Liver (tissue), 9 donors: Measurements from ENCODE around the gene ATP6V1C2. TPM values are rescaled to one million over a fixed set of nuclear protein-coding genes. Genes with fewer than 3 reads are reported as not detected.

ENCODE experiments used
- DNase-seq: peaks from one replicate; pipeline ENCODE4 v3.0.0-alpha.2; 2017; ENCODE audit warnings: low spot score
- H3K27ac ChIP-seq, 2 donors: one replicate each; pipeline ENCODE4 v1.7.0; 2013; ENCODE audit warnings: inconsistent platforms in 2 of 2, low read length in 2 of 2, control low read depth in 1 of 2, low read depth in 1 of 2, mild to moderate bottlenecking in 1 of 2
- H3K27me3 ChIP-seq, 4 donors: one replicate each; pipeline versions ENCODE4 v1.6.1 to v1.7.0; 2013; ENCODE audit warnings: low read length in 3 of 4, inconsistent platforms in 1 of 4, mild to moderate bottlenecking in 1 of 4, moderate library complexity in 1 of 4; ENCODE audit not compliant: control insufficient read depth in 4 of 4, insufficient read depth in 4 of 4
- H3K36me3 ChIP-seq, 4 donors: one replicate each; pipeline versions ENCODE4 v1.6.1 to v1.7.0; 2013; ENCODE audit warnings: low read length in 3 of 4, mild to moderate bottlenecking in 3 of 4, low read depth in 1 of 4, moderate library complexity in 1 of 4; ENCODE audit not compliant: control insufficient read depth in 4 of 4, insufficient read depth in 3 of 4
- H3K4me1 ChIP-seq, 4 donors: one replicate each; pipeline versions ENCODE4 v1.6.1 to v1.7.0; 2013; ENCODE audit warnings: low read length in 3 of 4, mild to moderate bottlenecking in 3 of 4, moderate library complexity in 1 of 4; ENCODE audit not compliant: control insufficient read depth in 4 of 4, insufficient read depth in 4 of 4
- H3K4me3 ChIP-seq, 3 donors: one replicate each; pipeline versions ENCODE4 v1.6.1 to v1.7.0; 2013; ENCODE audit warnings: low read length in 3 of 3, control low read depth in 1 of 3, low read depth in 1 of 3, mild to moderate bottlenecking in 1 of 3
- H3K9ac ChIP-seq, 2 donors: one replicate each; pipeline ENCODE4 v1.7.0; 2013; ENCODE audit warnings: low read length in 2 of 2, mild to moderate bottlenecking in 2 of 2, moderate library complexity in 2 of 2, control low read depth in 1 of 2, low read depth in 1 of 2
- H3K9me3 ChIP-seq, 4 donors: one replicate each; pipeline versions ENCODE4 v1.6.1 to v1.7.0; 2013; ENCODE audit warnings: low read length in 3 of 4; ENCODE audit not compliant: control insufficient read depth in 4 of 4
- ATF3 ChIP-seq: IDR thresholded peaks from 2 replicates; pipeline ENCODE4 v1.6.1; 2016; ENCODE audit warnings: antibody characterized with exemption
- CTCF ChIP-seq: fragments of 150-350 bp; IDR thresholded peaks from 2 replicates; pipeline ENCODE4 v1.5.1; 2017; ENCODE audit warnings: improper control_type of control experiment, low read depth, low read length; ENCODE audit not compliant: missing input control
- EGR1 ChIP-seq, 2 donors: IDR thresholded peaks; 2 replicates each; pipeline ENCODE4 v1.6.1; 2016 to 2018; ENCODE audit warnings: antibody characterized with exemption in 2 of 2, low read depth in 2 of 2
- FOXA1 ChIP-seq: IDR thresholded peaks from 2 replicates; pipeline ENCODE4 v1.6.1; 2016; ENCODE audit warnings: antibody characterized with exemption
- FOXA2 ChIP-seq: IDR thresholded peaks from 2 replicates; pipeline ENCODE4 v1.6.1; 2016; ENCODE audit warnings: antibody characterized with exemption
- GABPA ChIP-seq, 2 donors: IDR thresholded peaks in 1 of 2; conservative IDR thresholded peaks in 1 of 2; 2 replicates each; pipeline ENCODE4 v1.6.1; 2016; ENCODE audit warnings: antibody characterized with exemption in 2 of 2, mild to moderate bottlenecking in 1 of 2, moderate library complexity in 1 of 2
- HNF4A ChIP-seq, 2 donors: conservative IDR thresholded peaks; 2 replicates each; pipeline ENCODE4 v1.6.1; 2016; ENCODE audit warnings: antibody characterized with exemption in 2 of 2, mild to moderate bottlenecking in 2 of 2
- HNF4G ChIP-seq: IDR thresholded peaks from 2 replicates; pipeline ENCODE4 v1.6.1; 2016; ENCODE audit warnings: antibody characterized with exemption
- JUND ChIP-seq, 2 donors: IDR thresholded peaks; 2 replicates each; pipeline ENCODE4 v1.6.1; 2016; ENCODE audit warnings: antibody characterized with exemption in 2 of 2
- NR2F2 ChIP-seq: IDR thresholded peaks from 2 replicates; pipeline ENCODE4 v1.6.1; 2016; ENCODE audit warnings: antibody characterized with exemption
- RAD21 ChIP-seq, 2 donors: IDR thresholded peaks; 2 replicates each; pipeline ENCODE4 v1.6.1; 2016; ENCODE audit warnings: antibody characterized with exemption in 2 of 2, mild to moderate bottlenecking in 2 of 2
- RXRA ChIP-seq, 2 donors: IDR thresholded peaks; 2 replicates each; pipeline ENCODE4 v1.6.1; 2017 to 2018; ENCODE audit warnings: antibody characterized with exemption in 2 of 2, mild to moderate bottlenecking in 1 of 2
- SP1 ChIP-seq: IDR thresholded peaks from 2 replicates; pipeline ENCODE4 v1.6.1; 2018; ENCODE audit warnings: antibody characterized with exemption, mild to moderate bottlenecking
- TAF1 ChIP-seq: conservative IDR thresholded peaks from 2 replicates; pipeline ENCODE4 v1.6.1; 2016; ENCODE audit warnings: antibody characterized with exemption, mild to moderate bottlenecking
- YY1 ChIP-seq: IDR thresholded peaks from 2 replicates; pipeline ENCODE4 v1.6.1; 2016; ENCODE audit warnings: antibody characterized with exemption, mild to moderate bottlenecking
- ZBTB33 ChIP-seq: IDR thresholded peaks from 2 replicates; pipeline ENCODE4 v1.6.1; 2016; ENCODE audit warnings: antibody characterized with exemption
- WGBS: extraction: QIAGEN DNeasy Blood & Tissue Kit; methylation state at CpG from one replicate; pipeline ENCODE4 v1.1.7; 2013; 5-methylcytosine and 5-hydroxymethylcytosine counted together
- polyA plus RNA-seq, 2 donors: library from polyadenylated mRNA; stranded (reverse) in 1 of 2; unstranded in 1 of 2; fragments of 200-250 nt in 1 of 2; fragments of >200 nt in 1 of 2; fragmentation: Nextera tagmentation in 1 of 2; extraction: Ambion mirVana in 1 of 2; gene quantifications; one replicate each; pipeline versions ENCODE4 v1.2.1 to v1.2.3, GENCODE V29; 2013 to 2015
- total RNA-seq, 2 donors: library from RNA; depleted of rRNA; stranded (reverse); fragments of >200 nt; gene quantifications; one replicate each; pipeline ENCODE4 v1.2.3, GENCODE V29; 2014
- TF ChIP-seq, protein P1 (sequence below): IDR thresholded peaks from 2 replicates; pipeline ENCODE4 v1.6.1; 2016; ENCODE audit warnings: antibody characterized with exemption
- donor health status: healthy.
- donor health status: healthy.
- donor health status: healthy.
- donor health status: healthy.
- donor health status: healthy.

ATP6V1C2 gene
- total and polyA plus RNA-seq, 4 donors: 0.08 to 0.66 (median 0.33) TPM

GRCh38 chr2:10806543-10806942, 85.1 kb downstream of the ATP6V1C2 start (continued):
- TF ChIP-seq ZBTB33 (no peak), RXRA (IDR thresholded peaks at IDR 0.05) (no peak), EGR1 (IDR thresholded peaks at IDR 0.05; ENCODE audit: low read depth in 2 of 2) (no peak), TAF1 (no peak), HNF4A (conservative IDR thresholded peaks at IDR 0.05) (no peak), RAD21 (IDR thresholded peaks at IDR 0.05) (no peak)

- H3K27me3 ChIP-seq: no peaks in the 10 kb centered on the region
- H3K27ac ChIP-seq: peak overlapping the region; percentile 19 to 26
- TF ChIP-seq FOXA2 (no peak), YY1 (no peak), ATF3 (no peak), EGR1 (IDR thresholded peaks at IDR 0.05; ENCODE audit: low read depth in 2 of 2) (no peak), TAF1 (no peak), GABPA (IDR thresholded peaks at IDR 0.05 in 1 of 2, conservative IDR thresholded peaks at IDR 0.05 in 1 of 2) (no peak), SP1 (no peak), HNF4G (no peak), HNF4A (conservative IDR thresholded peaks at IDR 0.05) (no peak), NR2F2 (no peak), JUND (IDR thresholded peaks at IDR 0.05) (no peak), RAD21 (IDR thresholded peaks at IDR 0.05) (no peak), RXRA (IDR thresholded peaks at IDR 0.05) (no peak), CTCF (no peak), ZBTB33 (no peak), FOXA1 (no peak)
- TF ChIP-seq, protein P1, sequence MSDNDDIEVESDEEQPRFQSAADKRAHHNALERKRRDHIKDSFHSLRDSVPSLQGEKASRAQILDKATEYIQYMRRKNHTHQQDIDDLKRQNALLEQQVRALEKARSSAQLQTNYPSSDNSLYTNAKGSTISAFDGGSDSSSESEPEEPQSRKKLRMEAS: no peak
- H3K9me3 ChIP-seq: no peaks in the 10 kb centered on the region
- peaks cover 11 to 42% (median 25%) of the 10 kb centered on the region in 4 donors for H3K4me1 ChIP-seq
- 52% methylated on average over 8 of the region's 8 CpGs for WGBS
- DNase-seq: no peak
- peak overlapping the region in 1 of 3 donors; percentile 99 for H3K4me3 ChIP-seq
- H3K36me3 ChIP-seq: peaks cover 0 to 2% (median under 1%) of the 10 kb centered on the region in 4 donors
- H3K9ac ChIP-seq: peak overlapping the region in 1 of 2 donors; percentile 25
Observed at GRCh38 chr2:10810202-10811161, 89.1 kb downstream of the ATP6V1C2 start.
